ENCODE data around the gene KLRK1.

DNA sequence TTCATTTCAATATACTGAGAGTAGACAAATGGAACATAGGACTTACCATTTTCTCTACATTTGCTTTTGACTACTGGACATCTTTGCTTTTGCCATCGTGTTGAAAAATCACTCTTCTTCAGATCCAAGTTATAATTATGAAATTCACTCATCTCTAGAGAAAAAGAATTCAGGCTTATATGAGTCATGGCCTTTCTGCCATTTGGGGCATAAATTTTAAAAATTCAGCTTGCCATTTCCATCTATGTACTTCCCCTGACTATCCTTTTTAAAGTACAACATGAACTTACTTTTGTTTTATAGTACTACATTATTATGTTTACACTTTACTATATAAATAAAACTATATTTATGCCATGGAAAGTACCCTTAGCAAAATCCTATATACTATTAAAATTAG, 3.0 kb downstream of the KLRK1 start:
- TF ChIP-seq CTCF (IDR thresholded peaks at IDR 0.05; ENCODE audit: poor library complexity, severe bottlenecking) (no peak), EZH2 (IDR thresholded peaks at IDR 0.05; ENCODE audit: borderline replicate concordance, insufficient read depth, low read length, poor library complexity, severe bottlenecking) (no peak), EP300 (conservative IDR thresholded peaks at IDR 0.05; ENCODE audit: poor library complexity, severe bottlenecking) (no peak), POLR2AphosphoS5 (IDR thresholded peaks at IDR 0.05) (no peak), TAF1 (IDR thresholded peaks at IDR 0.05; ENCODE audit: low read depth) (no peak), MXI1 (conservative IDR thresholded peaks at IDR 0.05; ENCODE audit: poor library complexity, severe bottlenecking) (no peak), RAD21 (conservative IDR thresholded peaks at IDR 0.05) (no peak), REST (IDR thresholded peaks at IDR 0.05; ENCODE audit: borderline replicate concordance) (no peak)

Data from neural cell (in vitro differentiated cells).